ENCODE measurements around the gene PRLR. TPM values are rescaled to one million over a fixed set of nuclear protein-coding genes. Genes with fewer than 3 reads are reported as not detected.

Gene PRLR
- total and polyA plus RNA-seq, 9 of the 15 experiments (the other 6 are each of a cell fraction or from before 2014, with no cell fraction given), result 0.02 TPM; not detected in 8

DNA sequence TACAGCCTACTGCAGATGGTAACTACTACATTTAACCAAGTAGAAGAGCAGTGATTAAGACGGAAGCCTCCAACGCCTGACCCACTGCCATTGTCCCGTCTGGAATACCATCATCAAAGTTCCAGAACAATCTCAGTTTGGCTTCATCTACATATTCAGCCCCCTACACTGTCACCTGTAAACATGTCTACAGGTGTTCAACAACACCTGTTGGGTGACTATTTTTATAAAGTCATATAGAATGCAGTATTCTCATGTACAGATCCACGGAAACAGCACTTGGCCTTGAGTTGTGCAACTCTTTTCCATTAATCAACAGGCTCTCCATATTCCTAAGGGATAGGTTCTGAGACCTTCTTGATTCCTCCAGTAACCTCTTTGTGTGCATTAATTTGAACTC, 129.3 kb downstream of the PRLR start (continued):
- TF ChIP-seq ZNF12 (CRISPR knock-in tag; IDR thresholded peaks at IDR 0.05) (no peak), PRMT5 (CRISPR knock-in tag; IDR thresholded peaks at IDR 0.05) (no peak)

GRCh38 chr5:35098214-35098613, 132.1 kb downstream of the PRLR start:
- no peaks in the 10 kb centered on the region for H3K4me1 ChIP-seq (replicated peaks in 1 of 2; ENCODE audit: control insufficient read depth in 2 of 2, insufficient read depth in 2 of 2, low read length in 2 of 2)
- H2AFZ ChIP-seq (ENCODE audit: low read depth, low read length), result no peak overlapping the region
- in situ Hi-C loops (cut with MboI) (no loop called here), intact Hi-C loops (cut with micrococcal nuclease) (no loop called here)
- H3K27ac ChIP-seq (ENCODE audit: extremely low read depth, low read depth, low read length), result no peak overlapping the region
- POLR2A ChIA-PET, result interaction anchor here (0.7 kb wide), 1 partner anchor 16 kb away, joined by 3 read pairs; no protein-coding TSS in a partner anchor
- H3K79me2 ChIP-seq (ENCODE audit: control insufficient read depth, insufficient read depth, low read length), result no peaks in the 10 kb centered on the region
- 2% methylated on average over 4 of the region's 4 CpGs for WGBS (ENCODE audit: insufficient coverage, low coverage, missing lambda C conversion rate)
- TF ChIP-seq, protein P1, sequence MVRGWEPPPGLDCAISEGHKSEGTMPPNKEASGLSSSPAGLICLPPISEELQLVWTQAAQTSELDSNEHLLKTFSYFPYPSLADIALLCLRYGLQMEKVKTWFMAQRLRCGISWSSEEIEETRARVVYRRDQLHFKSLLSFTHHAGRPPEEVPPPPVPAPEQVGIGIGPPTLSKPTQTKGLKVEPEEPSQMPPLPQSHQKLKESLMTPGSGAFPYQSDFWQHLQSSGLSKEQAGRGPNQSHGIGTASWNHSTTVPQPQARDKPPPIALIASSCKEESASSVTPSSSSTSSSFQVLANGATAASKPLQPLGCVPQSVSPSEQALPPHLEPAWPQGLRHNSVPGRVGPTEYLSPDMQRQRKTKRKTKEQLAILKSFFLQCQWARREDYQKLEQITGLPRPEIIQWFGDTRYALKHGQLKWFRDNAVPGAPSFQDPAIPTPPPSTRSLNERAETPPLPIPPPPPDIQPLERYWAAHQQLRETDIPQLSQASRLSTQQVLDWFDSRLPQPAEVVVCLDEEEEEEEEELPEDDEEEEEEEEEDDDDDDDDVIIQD (CRISPR knock-in tag; IDR thresholded peaks at IDR 0.05), result no peak
- TF ChIP-seq ZNF316 (IDR thresholded peaks at IDR 0.05) (no peak), ATF7 (IDR thresholded peaks at IDR 0.05) (no peak), HDAC1 (IDR thresholded peaks at IDR 0.05) (no peak), XRCC4 (IDR thresholded peaks at IDR 0.05; ENCODE audit: extremely low read depth, insufficient read depth, insufficient read length) (no peak), ETV1 (tag; conservative IDR thresholded peaks at IDR 0.05; ENCODE audit: low read depth) (no peak)
- TF ChIP-seq, protein P2, sequence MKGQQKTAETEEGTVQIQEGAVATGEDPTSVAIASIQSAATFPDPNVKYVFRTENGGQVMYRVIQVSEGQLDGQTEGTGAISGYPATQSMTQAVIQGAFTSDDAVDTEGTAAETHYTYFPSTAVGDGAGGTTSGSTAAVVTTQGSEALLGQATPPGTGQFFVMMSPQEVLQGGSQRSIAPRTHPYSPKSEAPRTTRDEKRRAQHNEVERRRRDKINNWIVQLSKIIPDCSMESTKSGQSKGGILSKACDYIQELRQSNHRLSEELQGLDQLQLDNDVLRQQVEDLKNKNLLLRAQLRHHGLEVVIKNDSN (CRISPR knock-in tag; IDR thresholded peaks at IDR 0.05), result no peak
- CTCF ChIA-PET (ENCODE audit: low intra/inter-chr PET ratio), result no interaction called here
- H3K9me1 ChIP-seq (ENCODE audit: control insufficient read depth, insufficient read depth, low read length), result no peaks in the 10 kb centered on the region
- H3K4me3 ChIP-seq, result no peak overlapping the region
- H3K36me3 ChIP-seq (ENCODE audit: control insufficient read depth, insufficient read depth, low read length), result no peaks in the 10 kb centered on the region
- no peak overlapping the region for H3K9ac ChIP-seq (ENCODE audit: insufficient read depth in 1 of 2, low read depth in 2 of 2, low read length in 2 of 2)
- BruUV-seq (replicated peaks), result no TSS peak
- no peak for FAIRE-seq
- ATAC-seq, result no peak
- DNase-seq (ENCODE audit: extremely low read depth in 1 of 4, low spot score in 3 of 4), result no peak
- no peaks in the 10 kb centered on the region for H3K9me3 ChIP-seq (replicated peaks; ENCODE audit: control insufficient read depth, insufficient read depth, low read depth, low read length)
- H3K27me3 ChIP-seq (ENCODE audit: control insufficient read depth in 2 of 2, insufficient read depth in 2 of 2, low read length in 2 of 2), result peaks cover 0 to 4% of the 10 kb centered on the region in 2 experiments; a peak in 2 of 5 replicates
- no peak overlapping the region for H3K4me2 ChIP-seq (ENCODE audit: insufficient read depth, low read length)
- H4K20me1 ChIP-seq (replicated peaks; ENCODE audit: control insufficient read depth, insufficient read depth, low read length), result no peaks in the 10 kb centered on the region

Measured in K562 (cell line).